Superior temporal gyrus (tissue), 1 donor: Measurements from ENCODE around the gene SRRM2.

Experiments used
- DNase-seq: peaks from one replicate; pipeline ENCODE4 v3.0.0-alpha.2; 2016; ENCODE audit errors: extremely low spot score

SRRM2 gene

DNA sequence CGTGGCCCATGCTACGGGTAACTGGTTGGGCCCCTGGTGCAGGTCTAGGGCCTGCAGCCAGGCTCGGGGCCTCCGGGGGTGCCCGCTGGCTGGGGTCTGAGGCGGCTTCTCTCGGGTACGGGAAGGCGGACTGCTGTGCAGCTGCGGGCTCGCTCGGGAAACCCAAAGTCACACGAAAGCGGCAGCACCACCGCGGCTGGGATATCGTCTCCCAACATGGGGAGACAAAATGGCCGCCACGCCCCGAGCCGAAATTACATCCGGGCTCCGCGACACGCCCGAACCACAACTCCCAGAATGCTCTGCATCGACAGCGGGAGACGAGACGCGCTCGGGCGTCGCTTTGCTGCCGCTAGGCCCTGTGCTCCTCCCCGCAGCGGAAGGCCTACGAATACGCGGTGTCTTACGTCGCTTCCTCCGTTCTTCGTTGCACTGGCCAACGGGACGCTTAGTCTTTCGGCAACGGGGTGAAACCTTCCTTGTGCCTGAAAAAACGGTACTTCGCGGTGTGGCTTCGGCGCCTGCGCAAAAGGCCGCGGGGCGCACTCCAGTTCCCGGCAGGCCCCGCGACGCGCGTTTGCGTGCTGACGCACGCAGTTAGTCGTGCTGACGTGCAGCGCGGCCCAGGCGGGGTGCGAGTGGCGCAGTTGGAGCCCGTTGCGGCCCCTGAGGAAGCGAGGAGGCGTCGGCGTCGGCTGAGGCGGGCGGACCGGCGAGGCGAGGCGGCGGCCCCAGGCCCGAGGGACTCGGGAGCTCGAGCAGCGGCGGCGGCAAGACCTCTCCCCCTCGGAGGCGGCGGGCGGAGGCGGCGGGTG lies at the start of gene SRRM2:
Gene SRRM2 (plus strand): TSS at position 604 of the 815 bp plus-strand sequence. CDS start 3,727 bp downstream, outside the sequence.
- peak; percentile 98 for DNase-seq

DNA sequence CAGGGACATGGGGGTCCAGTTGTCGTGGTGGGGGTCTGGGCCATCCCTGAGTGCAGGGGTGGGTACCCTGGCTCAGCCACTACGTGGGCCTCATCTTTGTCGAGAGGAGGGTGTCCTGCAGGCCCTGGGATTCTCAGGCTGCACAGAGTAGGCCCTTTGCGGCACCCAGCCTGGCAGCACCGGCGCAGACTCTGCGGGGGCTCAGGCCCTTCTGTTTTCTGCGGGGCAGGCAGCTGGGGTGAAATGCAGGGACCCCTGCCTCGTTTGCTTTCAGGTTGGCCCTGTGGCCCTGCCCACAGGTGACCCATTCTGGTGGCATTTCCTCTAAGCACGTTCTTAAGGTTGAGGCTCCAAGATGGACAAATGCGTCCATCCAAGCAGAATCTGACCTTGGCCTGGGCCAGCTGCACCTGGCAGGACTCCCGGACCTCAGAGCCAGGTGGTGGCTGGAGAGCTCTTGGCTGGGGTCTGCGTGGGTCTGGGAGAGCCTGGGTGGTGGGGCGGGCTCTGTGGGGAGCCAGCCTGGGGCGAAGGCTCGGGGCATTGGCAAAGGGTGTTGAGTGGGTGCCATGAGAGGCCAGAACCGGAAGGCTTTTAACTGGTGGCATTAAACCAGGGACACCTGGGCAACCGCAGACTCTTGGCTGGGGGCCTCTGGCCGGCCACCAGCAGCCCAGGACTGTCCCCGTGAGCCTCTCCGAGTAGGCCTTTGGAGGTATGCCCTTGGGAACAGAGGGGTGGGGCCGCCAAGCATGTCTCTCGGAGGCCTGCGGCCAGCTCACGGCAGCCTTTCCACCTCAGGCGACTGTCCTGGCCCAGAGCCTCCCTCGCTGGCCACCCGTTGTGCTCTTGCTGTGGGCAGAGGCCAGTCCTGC lies 49.3 kb upstream of the SRRM2 start:
- DNase-seq = no peak

- DNase-seq = no peak
These were observed 48.1 kb upstream of the SRRM2 start for GRCh38 chr16:2704166-2704982.

- no peak for DNase-seq
These were observed 47.5 kb upstream of the SRRM2 start for GRCh38 chr16:2704983-2705275.

- no peak for DNase-seq
These were observed 47.1 kb upstream of the SRRM2 start for GRCh38 chr16:2705351-2705750.

DNA sequence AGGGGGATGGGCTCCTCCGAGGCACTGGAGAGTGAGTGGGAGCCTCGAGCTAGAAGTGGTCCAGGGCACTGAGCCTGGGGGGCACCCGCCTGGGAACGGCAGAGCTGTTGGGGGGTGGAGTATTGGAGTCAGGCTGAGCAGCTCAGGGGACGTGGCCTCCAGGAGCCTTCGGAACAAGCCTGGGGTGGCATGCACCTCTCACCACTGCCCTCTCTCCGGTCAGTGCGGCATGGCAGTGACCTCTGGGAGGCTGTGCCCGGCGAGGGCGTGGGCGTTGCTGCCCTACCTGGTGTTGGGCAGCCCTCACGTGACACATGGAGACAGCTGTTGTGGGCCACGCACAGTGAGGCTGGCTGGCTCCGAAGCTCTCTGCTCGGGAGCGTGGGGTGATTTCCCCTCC lies 46.4 kb upstream of the SRRM2 start:
- DNase-seq = no peak

GRCh38 chr16:2706611-2707311 lies 45.7 kb upstream of the SRRM2 start:
- no peak for DNase-seq

DNA sequence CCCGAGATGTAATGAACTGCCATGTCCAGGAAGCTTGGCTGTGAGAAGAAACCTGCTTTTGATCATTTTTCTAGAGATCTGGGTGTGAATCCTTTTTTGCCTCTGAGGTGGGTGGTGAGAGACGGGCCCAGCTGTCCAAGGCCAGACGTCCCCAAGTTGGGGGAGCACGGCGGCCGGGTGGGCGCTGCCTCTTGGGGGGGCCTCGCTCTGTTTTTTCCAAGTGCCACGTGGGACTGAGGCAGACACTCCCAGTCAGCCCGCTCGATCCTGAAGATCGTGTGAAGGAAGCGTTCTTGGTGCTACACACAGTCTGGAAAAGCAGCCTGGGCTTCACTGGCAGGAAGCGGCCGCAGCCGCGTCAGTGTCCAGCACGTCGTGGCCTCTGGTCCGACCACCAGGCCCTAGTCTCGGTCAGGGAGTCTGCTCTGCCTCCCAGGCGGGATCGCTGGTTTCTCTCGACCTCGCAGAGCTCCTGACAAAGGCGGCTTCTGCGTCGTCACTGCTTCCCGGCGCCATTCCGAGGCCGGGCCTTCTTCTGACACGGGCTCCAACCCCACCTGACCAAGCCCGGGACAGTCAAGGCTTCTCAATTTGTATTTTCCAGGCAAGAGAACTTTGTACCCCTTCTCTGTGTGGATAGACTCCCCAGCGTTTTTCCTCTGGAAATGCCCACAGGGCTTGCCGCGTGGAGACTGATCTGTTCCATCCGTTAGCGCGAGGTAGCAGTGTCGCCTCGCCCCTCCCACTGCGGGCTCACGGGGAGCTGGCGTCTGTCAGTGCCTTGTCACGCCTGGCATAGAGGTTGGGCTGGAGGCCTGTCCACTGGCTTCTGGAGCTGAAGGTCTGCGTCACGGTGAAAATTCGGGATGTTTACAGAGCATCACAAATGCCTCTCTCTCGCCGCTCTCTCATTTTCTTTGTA lies 44.8 kb upstream of the SRRM2 start:
- no peak for DNase-seq

GRCh38 chr16:2708290-2708639 lies 44.2 kb upstream of the SRRM2 start:
- no peak for DNase-seq

GRCh38 chr16:2708955-2709587 lies 43.4 kb upstream of the SRRM2 start:
- DNase-seq = no peak

DNA sequence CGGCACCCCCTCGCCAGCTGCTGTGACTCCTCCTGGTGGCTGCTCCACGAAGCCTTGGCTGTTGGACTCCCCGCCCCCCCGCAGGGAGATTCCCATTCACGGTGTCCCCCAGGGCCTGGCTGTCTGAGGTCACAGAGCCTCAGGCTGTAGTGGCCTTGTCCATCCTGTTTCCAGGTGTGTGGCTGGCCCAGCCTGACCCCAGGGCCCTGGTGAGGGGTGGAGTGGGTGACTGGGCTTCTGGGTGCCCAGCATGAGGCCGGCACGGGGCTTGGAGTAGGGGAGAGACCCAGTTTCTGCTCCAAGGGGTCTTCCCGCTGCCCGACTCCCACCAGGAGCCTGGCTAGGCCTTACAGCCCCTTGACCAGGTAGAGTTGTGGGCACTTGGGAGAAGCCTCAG lies 42.9 kb upstream of the SRRM2 start:
- no peak for DNase-seq

GRCh38 chr16:2710021-2710710 lies 42.3 kb upstream of the SRRM2 start:
- no peak for DNase-seq

DNA sequence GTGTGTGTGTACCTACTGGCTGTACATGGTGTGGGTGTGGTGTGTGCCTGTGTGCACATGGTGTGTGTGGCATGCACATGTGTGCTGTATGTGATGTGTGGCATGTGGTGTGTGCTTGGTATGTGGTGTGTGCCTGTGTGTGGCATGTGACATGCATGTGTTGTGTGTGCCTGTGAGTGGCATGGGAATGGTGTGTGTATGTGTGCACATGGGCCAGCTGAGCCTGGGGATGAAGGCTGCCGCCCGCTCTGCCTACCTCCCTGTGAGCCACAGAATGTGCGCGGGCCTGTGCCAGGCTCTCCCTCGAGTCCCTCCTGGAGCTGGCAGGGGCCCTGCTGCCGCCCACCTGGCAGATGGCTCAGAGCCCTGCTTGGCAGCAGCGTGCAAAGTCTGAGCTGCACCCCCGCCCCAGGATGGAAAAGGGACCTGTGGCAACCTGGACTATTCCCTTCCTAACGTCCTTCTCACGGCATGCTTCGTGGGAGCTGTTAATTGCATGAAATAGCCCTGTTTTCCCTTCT lies 41.7 kb upstream of the SRRM2 start:
- DNase-seq = peak; percentile 46

DNA sequence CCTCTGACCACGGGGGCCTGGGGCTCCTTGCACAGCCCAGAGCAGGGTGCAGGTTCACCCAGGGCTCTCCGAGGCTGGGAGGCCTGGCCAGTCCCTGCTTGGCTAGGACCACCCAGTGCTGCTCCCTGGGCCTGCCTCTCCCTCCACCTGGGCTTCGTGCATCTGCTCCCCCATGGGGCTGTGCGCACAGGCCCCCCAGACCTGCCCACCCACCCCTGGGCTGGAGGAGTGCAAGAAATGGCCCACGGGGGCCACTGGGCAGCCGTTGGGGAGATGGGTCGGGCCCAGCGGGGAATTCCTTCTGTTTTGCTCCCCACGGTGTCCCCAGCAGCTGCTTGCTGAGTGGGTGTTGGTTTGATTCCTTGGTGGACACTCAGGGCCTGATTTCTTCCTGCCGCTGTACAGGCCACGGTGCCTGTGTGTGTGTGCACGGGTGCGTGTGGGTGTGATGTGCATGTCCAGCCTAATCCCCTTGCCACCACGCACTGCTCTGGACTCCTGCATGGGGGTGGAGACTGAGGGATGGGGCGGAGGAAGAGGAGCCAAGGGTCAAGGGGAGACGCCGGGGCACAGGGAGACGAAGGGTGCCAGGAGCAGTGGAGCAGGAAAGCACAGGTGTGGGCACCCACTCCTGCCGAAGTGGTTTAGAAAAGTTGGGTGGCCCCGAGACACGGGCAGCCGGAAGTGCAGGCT lies 40.9 kb upstream of the SRRM2 start:
- no peak for DNase-seq

GRCh38 chr16:2712063-2712441 lies 40.4 kb upstream of the SRRM2 start:
- no peak for DNase-seq

- no peak for DNase-seq
These were observed 39.9 kb upstream of the SRRM2 start for GRCh38 chr16:2712546-2712945.

DNA sequence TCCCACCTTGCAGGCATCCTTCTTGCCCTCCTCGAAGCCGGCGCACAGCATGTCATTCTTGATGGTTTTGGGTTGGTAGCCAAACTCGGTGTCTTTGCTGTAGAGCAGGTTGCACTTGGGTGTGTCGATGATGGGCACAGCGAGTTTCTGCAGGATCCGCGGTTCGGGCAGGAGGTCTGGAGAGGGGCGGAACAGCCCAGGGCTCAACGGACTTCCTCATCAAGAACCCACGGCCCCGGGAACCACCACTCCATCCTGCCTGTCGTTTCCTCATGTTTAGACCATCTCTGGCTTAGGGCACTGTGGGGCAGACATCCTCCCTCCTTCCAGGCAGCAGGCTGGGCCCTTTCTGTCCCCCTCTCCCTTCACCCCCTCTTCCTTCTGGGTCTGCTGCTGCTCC lies 38.9 kb upstream of the SRRM2 start:
- DNase-seq = no peak

- no peak for DNase-seq
These were observed 38.3 kb upstream of the SRRM2 start for GRCh38 chr16:2713985-2714774.
